Anterior cingulate cortex (tissue), 58 donors: Measurements from ENCODE around the gene MLH3.
A peak's percentile ranks its signal among the peaks of the same experiment; 100 is the strongest.

Experiments
- DNase-seq, 58 donors: peaks; one replicate each; lab custom pipeline; 2025; lab: John Stamatoyannopoulos, UW

Gene MLH3

GRCh38 chr14:74974364-74975058, 76.8 kb downstream of the MLH3 start:
- no peak for DNase-seq

GRCh38 chr14:74973905-74974363, 77.3 kb downstream of the MLH3 start:
- DNase-seq: no peak

GRCh38 chr14:74973003-74973653, 78.1 kb downstream of the MLH3 start:
- peak in 1 of 58 donors; percentile 12 for DNase-seq

GRCh38 chr14:74968811-74969210, 82.5 kb downstream of the MLH3 start:
- DNase-seq: no peak

- no peak for DNase-seq
Observed at GRCh38 chr14:74965486-74966153, 85.6 kb downstream of the MLH3 start.

GRCh38 chr14:74964787-74965485, 86.3 kb downstream of the MLH3 start:
- no peak for DNase-seq
